H54 (cell line): ENCODE results near the gene ECE1.
"Not testable (repeated sequence)": the region's sequence is repeated elsewhere in the genome, so short reads cannot be mapped to it uniquely, and the experiment has no call there.

Experiments used
- DNase-seq: peaks from one replicate; pipeline ENCODE4 v3.0.0; 2011; ENCODE audit warnings: low spot score, mixed read lengths; ENCODE audit not compliant: insufficient read length
- FAIRE-seq: peaks from 3 replicates; lab custom pipeline; 2011; peaks lifted over from hg19 to GRCh38; lab: Jason Lieb, UNC
- POLR2A ChIP-seq: IDR thresholded peaks from 2 replicates; pipeline ENCODE4 v1.6.1; 2011; ENCODE audit warnings: low read depth, mild to moderate bottlenecking, low read length

ECE1 gene

GRCh38 chr1:21192284-21192683 is 98.0 kb downstream of the ECE1 start:
- FAIRE-seq (no peak), DNase-seq (no peak)
- TF ChIP-seq POLR2A: no peak

- FAIRE-seq, DNase-seq: not testable (repeated sequence)
Measured at GRCh38 chr1:21190771-21191170, 99.5 kb downstream of the ECE1 start.

DNA sequence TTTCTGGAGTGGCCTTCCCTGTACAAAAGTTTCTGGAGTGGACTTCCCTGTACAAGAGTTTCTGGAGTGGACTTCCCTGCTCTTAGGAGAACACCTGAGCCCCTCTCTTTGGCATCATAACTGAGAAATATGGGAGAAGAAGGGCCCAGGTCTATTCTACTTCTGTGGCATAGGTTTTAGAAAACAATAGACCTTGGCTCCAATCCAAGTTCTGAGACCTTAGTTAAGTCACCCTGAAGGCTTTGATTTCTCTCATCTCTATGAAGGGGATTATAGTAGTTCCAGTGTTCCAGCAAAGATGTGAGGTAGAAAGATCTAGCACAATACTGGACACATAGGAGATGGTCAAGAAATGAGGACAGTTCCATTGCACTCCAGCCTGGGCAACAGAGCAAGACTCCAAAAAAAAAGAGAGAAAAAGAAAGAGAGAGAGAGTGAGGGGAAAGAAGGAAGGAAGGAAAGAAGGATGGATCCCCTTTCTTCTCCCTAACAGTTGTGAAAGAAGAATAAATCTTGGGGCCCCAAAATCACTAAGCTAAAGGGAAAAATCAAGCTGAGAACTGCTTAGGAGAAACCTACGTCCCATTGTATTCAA is 100.3 kb downstream of the ECE1 start:
- DNase-seq (no peak), FAIRE-seq (no peak)
- no peak for TF ChIP-seq POLR2A

DNA sequence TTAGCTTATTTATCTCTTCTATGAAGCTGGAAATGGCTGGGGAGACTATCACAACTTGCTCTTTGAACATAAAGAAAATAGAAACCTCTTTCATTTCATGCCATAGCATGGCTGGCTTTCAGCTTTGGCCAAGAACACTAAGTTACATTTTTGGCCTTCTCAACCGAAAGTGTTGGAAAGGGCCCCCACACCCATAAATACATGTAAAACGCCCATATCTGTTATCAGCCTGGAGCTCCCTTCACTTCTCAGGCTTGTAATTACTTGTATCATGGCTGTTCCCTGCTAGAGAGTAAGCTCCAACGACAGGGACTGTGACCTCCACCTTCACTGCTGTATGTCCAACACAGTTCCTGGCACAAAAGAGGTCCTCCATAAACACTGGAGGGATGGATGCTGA is 100.8 kb downstream of the ECE1 start:
- DNase-seq (no peak), FAIRE-seq (no peak)
- TF ChIP-seq POLR2A: no peak

- FAIRE-seq (no peak), DNase-seq (no peak)
- TF ChIP-seq POLR2A: no peak
Measured at GRCh38 chr1:21188235-21188634, 102.0 kb downstream of the ECE1 start.

GRCh38 chr1:21185221-21185731 is 105.0 kb downstream of the ECE1 start:
- FAIRE-seq (no peak), DNase-seq (no peak)
- TF ChIP-seq POLR2A: no peak

- DNase-seq (no peak), FAIRE-seq (no peak)
- TF ChIP-seq POLR2A: no peak
Measured at GRCh38 chr1:21184276-21184675, 106.0 kb downstream of the ECE1 start.

DNA sequence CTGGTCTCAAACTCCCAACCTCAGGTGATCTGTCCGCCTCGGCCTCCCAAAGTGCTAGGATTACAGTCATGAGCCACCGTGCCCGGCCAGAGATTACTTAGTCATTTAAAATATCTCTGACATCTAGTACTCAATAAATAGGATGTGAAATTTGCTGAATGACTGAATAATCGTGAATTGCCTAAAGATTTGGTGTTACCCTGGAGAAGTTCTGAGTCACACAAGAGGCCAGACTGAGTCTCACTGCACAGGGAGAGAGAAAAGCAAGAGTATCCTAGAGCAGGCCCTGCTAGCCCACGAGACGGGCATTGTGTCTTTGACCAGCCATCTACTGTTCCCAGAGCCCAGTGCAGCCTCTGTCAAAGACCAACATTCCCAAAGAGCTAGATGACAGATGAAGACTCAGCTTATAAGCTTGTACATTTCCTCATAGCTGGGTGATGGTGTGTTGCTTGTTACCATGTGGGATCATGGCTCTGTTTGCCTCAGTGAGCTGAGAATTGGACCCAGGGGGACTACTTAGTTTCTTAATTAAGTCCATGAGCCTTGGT is 108.0 kb downstream of the ECE1 start:
- DNase-seq: no peak
- no peak for TF ChIP-seq POLR2A
- FAIRE-seq: no peak

GRCh38 chr1:21178271-21178670 is 112.0 kb downstream of the ECE1 start:
- not testable (repeated sequence) for FAIRE-seq, DNase-seq

DNA sequence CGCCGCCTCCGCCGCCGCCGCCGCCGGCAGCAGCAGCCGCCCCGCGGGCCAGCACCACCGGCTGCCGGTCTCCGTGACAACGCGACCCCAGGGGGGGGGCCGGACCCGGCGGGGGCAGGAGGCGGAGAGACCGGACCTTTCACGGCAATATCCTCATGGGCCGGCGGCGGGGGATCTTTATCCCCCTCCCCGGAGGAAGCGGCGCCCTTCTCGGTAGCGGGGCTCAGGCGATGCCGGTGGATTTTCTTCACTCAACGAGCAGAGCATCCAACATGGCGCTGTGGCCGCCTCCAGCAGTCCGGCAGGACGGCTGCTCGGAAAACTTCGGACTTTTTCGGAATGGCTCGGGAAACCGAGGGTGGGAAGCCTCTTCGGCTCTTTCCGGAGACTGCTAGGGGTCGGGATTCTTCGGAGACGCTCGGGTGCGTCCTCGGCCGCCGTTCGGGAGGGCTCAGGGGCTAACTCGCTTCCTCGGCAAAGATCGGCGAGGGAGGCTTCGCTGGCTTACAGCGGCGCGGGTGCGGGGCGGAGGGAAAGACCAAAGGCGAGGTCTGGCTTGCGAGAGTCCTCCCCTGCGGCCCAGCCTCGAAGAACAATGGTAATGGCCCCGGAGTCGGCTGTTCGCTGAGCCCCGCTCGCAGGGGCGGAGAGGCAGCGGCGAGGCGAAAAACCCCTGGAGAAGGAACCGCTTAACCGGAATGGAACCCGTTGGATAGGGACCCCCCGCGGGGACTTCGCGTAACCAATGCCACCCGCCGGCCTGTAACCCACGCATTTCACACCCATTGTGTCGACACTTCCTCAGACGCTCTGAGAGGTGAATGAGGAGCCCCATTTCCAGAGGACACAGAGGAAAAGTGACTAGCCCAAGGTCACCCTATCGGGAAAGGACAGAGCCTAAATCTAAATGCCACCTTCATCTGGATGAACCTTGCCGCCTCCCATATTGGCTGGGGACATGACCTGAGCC is 113.4 kb downstream of the ECE1 start, which contains the start of gene EIF4G3:
Gene EIF4G3, minus strand, starts transcription at position 312 of the 970 bp plus-strand sequence. CDS start 174,155 bp downstream, outside the sequence.
- DNase-seq (peak; percentile 62), FAIRE-seq (peak; percentile 92)
- peak; percentile 65 for TF ChIP-seq POLR2A

GRCh38 chr1:21175670-21176581 is 114.3 kb downstream of the ECE1 start:
- no peak for TF ChIP-seq POLR2A
- FAIRE-seq (no peak), DNase-seq (no peak)

DNA sequence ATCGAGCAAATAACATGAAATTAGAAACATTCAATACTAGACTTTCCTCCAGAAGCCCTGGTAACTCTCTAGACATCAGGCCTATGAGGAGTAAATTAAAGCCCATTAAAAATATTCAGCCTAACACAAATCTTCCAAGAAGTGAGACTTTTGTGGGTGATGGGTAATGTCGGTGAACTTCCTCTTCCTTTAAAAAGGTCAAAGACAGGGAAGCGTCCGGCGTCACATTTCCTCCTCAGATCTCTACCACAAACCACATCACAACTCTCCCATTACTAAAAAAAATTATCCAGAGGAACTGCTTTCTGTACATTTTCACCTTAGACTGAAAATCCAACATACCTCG is 115.0 kb downstream of the ECE1 start:
- DNase-seq (no peak), FAIRE-seq (no peak)
- TF ChIP-seq POLR2A: no peak

- TF ChIP-seq POLR2A: no peak
- peak; percentile 62 for FAIRE-seq
Measured at GRCh38 chr1:21174654-21175323, 115.5 kb downstream of the ECE1 start.

More at GRCh38 chr1:21174654-21175323, 115.5 kb downstream of the ECE1 start:
- no peak for DNase-seq
